ENCODE results near the gene WNK3. TPM values are rescaled to one million over a fixed set of nuclear protein-coding genes. Genes with fewer than 3 reads are reported as not detected.

Gene WNK3
- total RNA-seq, 1 experiment from 2014 or later = 0.33 TPM

DNA sequence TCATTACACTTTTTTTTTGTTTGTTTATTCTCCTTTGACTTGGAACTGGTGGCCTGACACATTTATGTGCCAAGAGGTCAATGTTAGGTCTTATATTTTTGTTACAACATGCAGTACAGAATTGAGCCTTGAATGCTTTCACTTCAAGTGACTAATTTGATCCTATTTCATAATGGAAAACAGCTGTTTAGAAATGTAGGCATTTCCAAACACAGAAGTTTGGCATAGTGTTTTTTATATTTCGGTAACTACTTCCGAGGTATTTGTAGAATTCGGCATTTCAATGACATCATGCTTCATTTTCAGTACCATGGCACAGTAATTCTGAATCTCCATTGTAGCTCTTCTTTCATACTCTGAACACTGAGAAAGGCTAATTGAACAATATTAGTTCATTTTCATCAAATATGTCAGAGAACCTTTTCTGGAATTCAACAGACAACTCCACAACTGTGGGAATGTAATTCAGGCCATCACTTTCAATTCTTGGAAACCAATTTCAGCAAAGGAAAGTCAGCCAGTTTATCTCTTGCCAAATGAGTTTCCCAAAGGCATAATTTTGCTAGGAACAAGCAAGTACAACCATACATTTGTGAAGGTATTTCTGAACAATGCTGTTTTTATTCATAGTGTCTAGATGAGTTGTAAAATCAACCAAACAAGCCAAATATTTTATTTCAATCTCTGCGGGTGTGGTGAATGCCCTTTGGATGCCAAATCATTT is 186.2 kb downstream of the WNK3 start:
- CTCF ChIA-PET = no interaction called here
- POLR2A ChIA-PET (ENCODE audit: unreplicated experiment) = no interaction called here

DNA sequence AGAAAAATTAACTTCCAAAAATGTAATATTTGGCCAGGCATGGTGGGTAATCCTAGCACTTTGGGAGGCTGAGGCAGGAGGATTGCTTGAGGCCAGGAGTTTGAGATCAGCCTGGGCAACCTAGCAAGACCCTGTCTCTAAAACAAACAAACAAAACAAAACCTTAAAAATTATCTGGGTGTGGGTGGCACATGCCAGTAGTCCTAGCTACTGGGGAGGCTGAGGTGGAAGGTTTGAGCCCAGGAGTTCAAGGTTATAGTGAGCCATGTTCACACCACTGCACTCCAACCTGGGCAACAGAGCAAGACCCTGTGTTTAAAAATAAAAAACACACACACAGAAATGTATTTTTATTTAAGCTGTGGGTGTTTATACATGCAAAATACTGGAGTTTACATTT is 186.8 kb downstream of the WNK3 start:
- no peak for ATAC-seq
- BruUV-seq (replicated peaks) = no TSS peak

More for the DNA sequence above, 186.2 kb downstream of the WNK3 start:
- Histone ChIP-seq H3K4me2 (ENCODE audit: low read length) (no peak overlapping the region), H3K4me3 (ENCODE audit: low read length) (no peak overlapping the region), H3K79me2 (ENCODE audit: low read length) (peaks cover 31% of the 10 kb centered on the region), H4K20me1 (ENCODE audit: low read length) (no peaks in the 10 kb centered on the region), H3K27ac (ENCODE audit: low read length) (no peak overlapping the region), H3K36me3 (ENCODE audit: low read depth, low read length) (peaks cover 10% of the 10 kb centered on the region; the same call in 1 of the 2 replicates), H3F3A (ENCODE audit: low read length, unreplicated experiment) (no peaks in the 10 kb centered on the region), H2AFZ (ENCODE audit: low read length) (no peak overlapping the region), H3K9me3 (ENCODE audit: low read length) (no peaks in the 10 kb centered on the region), H3K9ac (ENCODE audit: low read length) (no peak overlapping the region), H3K4me1 (ENCODE audit: insufficient read depth, low read length) (peaks cover 3% of the 10 kb centered on the region; the same call in 1 of the 2 replicates), H3K27me3 (ENCODE audit: low read length) (no peaks in the 10 kb centered on the region), H3K9me2 (replicated peaks; ENCODE audit: low read length) (no peaks in the 10 kb centered on the region)
- intact Hi-C loops (cut with micrococcal nuclease) = no loop called here
- BruUV-seq (replicated peaks) = no TSS peak
- DNase-seq = no peak
- no peak for ATAC-seq
- TF ChIP-seq, protein P1, sequence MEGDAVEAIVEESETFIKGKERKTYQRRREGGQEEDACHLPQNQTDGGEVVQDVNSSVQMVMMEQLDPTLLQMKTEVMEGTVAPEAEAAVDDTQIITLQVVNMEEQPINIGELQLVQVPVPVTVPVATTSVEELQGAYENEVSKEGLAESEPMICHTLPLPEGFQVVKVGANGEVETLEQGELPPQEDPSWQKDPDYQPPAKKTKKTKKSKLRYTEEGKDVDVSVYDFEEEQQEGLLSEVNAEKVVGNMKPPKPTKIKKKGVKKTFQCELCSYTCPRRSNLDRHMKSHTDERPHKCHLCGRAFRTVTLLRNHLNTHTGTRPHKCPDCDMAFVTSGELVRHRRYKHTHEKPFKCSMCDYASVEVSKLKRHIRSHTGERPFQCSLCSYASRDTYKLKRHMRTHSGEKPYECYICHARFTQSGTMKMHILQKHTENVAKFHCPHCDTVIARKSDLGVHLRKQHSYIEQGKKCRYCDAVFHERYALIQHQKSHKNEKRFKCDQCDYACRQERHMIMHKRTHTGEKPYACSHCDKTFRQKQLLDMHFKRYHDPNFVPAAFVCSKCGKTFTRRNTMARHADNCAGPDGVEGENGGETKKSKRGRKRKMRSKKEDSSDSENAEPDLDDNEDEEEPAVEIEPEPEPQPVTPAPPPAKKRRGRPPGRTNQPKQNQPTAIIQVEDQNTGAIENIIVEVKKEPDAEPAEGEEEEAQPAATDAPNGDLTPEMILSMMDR (conservative IDR thresholded peaks at IDR 0.05; ENCODE audit: low read depth, low read length) = no peak
- TF ChIP-seq EZH2phosphoT487 (IDR thresholded peaks at IDR 0.05; ENCODE audit: borderline replicate concordance, low read length) (no peak), EZH2 (IDR thresholded peaks at IDR 0.05; ENCODE audit: low read length, unreplicated experiment) (no peak)

More for the DNA sequence above, 186.8 kb downstream of the WNK3 start:
- no peak for TF ChIP-seq EZH2 (IDR thresholded peaks at IDR 0.05; ENCODE audit: low read length, unreplicated experiment)
- TF ChIP-seq, protein P1 (conservative IDR thresholded peaks at IDR 0.05; ENCODE audit: low read depth, low read length) = no peak
- TF ChIP-seq EZH2phosphoT487 (IDR thresholded peaks at IDR 0.05; ENCODE audit: borderline replicate concordance, low read length) = no peak
- no peak for DNase-seq
- Histone ChIP-seq H2AFZ (ENCODE audit: low read length) (no peak overlapping the region), H3K9ac (ENCODE audit: low read length) (no peak overlapping the region), H3K27ac (ENCODE audit: low read length) (no peak overlapping the region), H3K4me1 (ENCODE audit: insufficient read depth, low read length) (peaks cover 3% of the 10 kb centered on the region; the same call in 1 of the 2 replicates), H3K4me2 (ENCODE audit: low read length) (no peak overlapping the region), H4K20me1 (ENCODE audit: low read length) (no peaks in the 10 kb centered on the region), H3K9me2 (replicated peaks; ENCODE audit: low read length) (no peaks in the 10 kb centered on the region), H3F3A (ENCODE audit: low read length, unreplicated experiment) (no peaks in the 10 kb centered on the region), H3K9me3 (ENCODE audit: low read length) (no peaks in the 10 kb centered on the region), H3K79me2 (ENCODE audit: low read length) (peaks cover 25% of the 10 kb centered on the region), H3K36me3 (ENCODE audit: low read depth, low read length) (peaks cover 8% of the 10 kb centered on the region; the same call in 1 of the 2 replicates), H3K4me3 (ENCODE audit: low read length) (no peak overlapping the region), H3K27me3 (ENCODE audit: low read length) (no peaks in the 10 kb centered on the region)
- CTCF ChIA-PET = no interaction called here
- POLR2A ChIA-PET (ENCODE audit: unreplicated experiment) = no interaction called here
- intact Hi-C loops (cut with micrococcal nuclease) = no loop called here

All from PC-3 (cell line).